Esophagus muscularis mucosa (tissue), 4 donors: ENCODE data around the gene NAE1.

Source experiments
- EP300 ChIP-seq: sonication (generic); formaldehyde crosslinking; IDR thresholded peaks from one replicate; pipeline ENCODE4 v1.6.1; 2017; ENCODE audit warnings: antibody characterized with exemption
- POLR2A ChIP-seq: fragments of 450-650 bp; IDR thresholded peaks from one replicate; pipeline ENCODE4 v1.6.1; 2017; ENCODE audit warnings: antibody characterized with exemption, moderate library complexity, mild to moderate bottlenecking, low read depth
- POLR2AphosphoS5 ChIP-seq, 2 donors: sonication (generic); formaldehyde crosslinking; IDR thresholded peaks; one replicate each; pipeline ENCODE4 v1.6.1; 2017; ENCODE audit warnings: antibody characterized with exemption in 2 of 2
- TF ChIP-seq, protein P1 (sequence below), 3 experiments: fragments of 200-600 bp in 2 of 3; fragments of 450-650 bp in 1 of 3; sonication (generic) in 2 of 3; IDR thresholded peaks; one replicate each; pipeline ENCODE4 v1.5.1; 2017 to 2019; ENCODE audit warnings: antibody characterized with exemption in 3 of 3, mild to moderate bottlenecking in 2 of 3, moderate library complexity in 1 of 3

DNA sequence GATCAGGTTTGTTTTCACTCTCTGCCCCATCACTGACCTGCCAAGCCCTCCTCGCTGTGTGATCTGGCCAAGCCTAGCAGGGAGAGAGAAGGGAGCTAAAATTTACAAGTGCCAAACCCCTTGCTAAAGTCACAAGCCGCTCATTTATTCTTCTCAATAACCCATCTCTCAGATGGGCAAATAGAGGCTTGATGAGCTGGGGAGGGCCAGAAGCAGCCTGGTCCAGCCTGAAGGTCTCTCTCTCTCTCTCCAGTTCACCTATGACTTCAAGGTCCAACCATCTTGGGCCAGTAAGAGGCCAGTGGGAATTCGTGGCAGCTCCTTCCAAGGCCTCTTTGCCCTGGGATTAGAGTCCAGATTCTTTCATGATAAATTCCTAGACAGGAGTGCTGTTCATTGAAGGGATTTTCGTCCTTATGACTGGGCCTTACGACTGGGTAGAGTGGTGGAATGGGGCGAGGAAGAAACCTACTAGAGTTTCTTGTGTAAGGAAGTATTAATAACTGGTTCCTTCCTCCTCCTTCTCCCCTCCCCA lies 16.8 kb upstream of the NAE1 start:
- TF ChIP-seq, protein P1, sequence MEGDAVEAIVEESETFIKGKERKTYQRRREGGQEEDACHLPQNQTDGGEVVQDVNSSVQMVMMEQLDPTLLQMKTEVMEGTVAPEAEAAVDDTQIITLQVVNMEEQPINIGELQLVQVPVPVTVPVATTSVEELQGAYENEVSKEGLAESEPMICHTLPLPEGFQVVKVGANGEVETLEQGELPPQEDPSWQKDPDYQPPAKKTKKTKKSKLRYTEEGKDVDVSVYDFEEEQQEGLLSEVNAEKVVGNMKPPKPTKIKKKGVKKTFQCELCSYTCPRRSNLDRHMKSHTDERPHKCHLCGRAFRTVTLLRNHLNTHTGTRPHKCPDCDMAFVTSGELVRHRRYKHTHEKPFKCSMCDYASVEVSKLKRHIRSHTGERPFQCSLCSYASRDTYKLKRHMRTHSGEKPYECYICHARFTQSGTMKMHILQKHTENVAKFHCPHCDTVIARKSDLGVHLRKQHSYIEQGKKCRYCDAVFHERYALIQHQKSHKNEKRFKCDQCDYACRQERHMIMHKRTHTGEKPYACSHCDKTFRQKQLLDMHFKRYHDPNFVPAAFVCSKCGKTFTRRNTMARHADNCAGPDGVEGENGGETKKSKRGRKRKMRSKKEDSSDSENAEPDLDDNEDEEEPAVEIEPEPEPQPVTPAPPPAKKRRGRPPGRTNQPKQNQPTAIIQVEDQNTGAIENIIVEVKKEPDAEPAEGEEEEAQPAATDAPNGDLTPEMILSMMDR (IDR thresholded peaks at IDR 0.05): no peak
- no peak for TF ChIP-seq EP300
- no peak for TF ChIP-seq POLR2AphosphoS5 (IDR thresholded peaks at IDR 0.05)
- no peak for TF ChIP-seq POLR2A
